Measurements from ENCODE around the gene LRGUK.

The LRGUK gene

GRCh38 chr7:134311807-134312206 lies 184.7 kb downstream of the LRGUK start:
- H3K4me1 ChIP-seq (ENCODE audit: insufficient read depth, low read length, poor library complexity, severe bottlenecking) = peaks cover 30% of the 10 kb centered on the region
- H3K27me3 ChIP-seq (ENCODE audit: insufficient read depth, low read length, poor library complexity, severe bottlenecking) = no peaks in the 10 kb centered on the region
- H3K9me3 ChIP-seq (ENCODE audit: insufficient read depth, low read depth, low read length) = no peaks in the 10 kb centered on the region
- TF ChIP-seq EZH2phosphoT487 (IDR thresholded peaks at IDR 0.05; ENCODE audit: borderline replicate concordance) = no peak
- no peak for TF ChIP-seq CTCF (conservative IDR thresholded peaks at IDR 0.05; ENCODE audit: low read length)
- H2AFZ ChIP-seq (ENCODE audit: low read length) = no peak overlapping the region
- no peaks in the 10 kb centered on the region for H3K36me3 ChIP-seq (ENCODE audit: insufficient read depth, low read length)
- H3K9me2 ChIP-seq (replicated peaks; ENCODE audit: low read depth, low read length) = no peaks in the 10 kb centered on the region
- no peak overlapping the region for H3K9ac ChIP-seq (ENCODE audit: low read depth, low read length, poor library complexity, severe bottlenecking)
- H4K20me1 ChIP-seq (ENCODE audit: insufficient read depth, low read length, poor library complexity, severe bottlenecking) = no peaks in the 10 kb centered on the region
- H3K4me3 ChIP-seq (ENCODE audit: low read length, poor library complexity, severe bottlenecking) = no peak overlapping the region
- H3K79me2 ChIP-seq (ENCODE audit: insufficient read depth, low read length) = peaks cover 17% of the 10 kb centered on the region
- H3K4me2 ChIP-seq (ENCODE audit: low read depth, low read length, poor library complexity, severe bottlenecking) = no peak overlapping the region
- no peaks in the 10 kb centered on the region for H3F3A ChIP-seq (ENCODE audit: low read depth)

- TF ChIP-seq EZH2phosphoT487 (IDR thresholded peaks at IDR 0.05; ENCODE audit: borderline replicate concordance) (no peak), CTCF (conservative IDR thresholded peaks at IDR 0.05; ENCODE audit: low read length) (no peak)
- Histone ChIP-seq H3K36me3 (ENCODE audit: insufficient read depth, low read length) (no peaks in the 10 kb centered on the region), H3K79me2 (ENCODE audit: insufficient read depth, low read length) (peaks cover 17% of the 10 kb centered on the region), H3K9me2 (replicated peaks; ENCODE audit: low read depth, low read length) (no peaks in the 10 kb centered on the region), H2AFZ (ENCODE audit: low read length) (no peak overlapping the region), H3K4me1 (ENCODE audit: insufficient read depth, low read length, poor library complexity, severe bottlenecking) (peaks cover 34% of the 10 kb centered on the region), H3F3A (ENCODE audit: low read depth) (no peaks in the 10 kb centered on the region), H3K4me3 (ENCODE audit: low read length, poor library complexity, severe bottlenecking) (no peak overlapping the region), H4K20me1 (ENCODE audit: insufficient read depth, low read length, poor library complexity, severe bottlenecking) (no peaks in the 10 kb centered on the region), H3K27me3 (ENCODE audit: insufficient read depth, low read length, poor library complexity, severe bottlenecking) (no peaks in the 10 kb centered on the region), H3K4me2 (ENCODE audit: low read depth, low read length, poor library complexity, severe bottlenecking) (no peak overlapping the region), H3K9ac (ENCODE audit: low read depth, low read length, poor library complexity, severe bottlenecking) (no peak overlapping the region), H3K9me3 (ENCODE audit: insufficient read depth, low read depth, low read length) (no peaks in the 10 kb centered on the region)
Measured at GRCh38 chr7:134312717-134313116, 185.6 kb downstream of the LRGUK start.

- Histone ChIP-seq H3K79me2 (ENCODE audit: insufficient read depth, low read length) (peaks cover 17% of the 10 kb centered on the region), H3K9me3 (ENCODE audit: insufficient read depth, low read depth, low read length) (no peaks in the 10 kb centered on the region), H3K27me3 (ENCODE audit: insufficient read depth, low read length, poor library complexity, severe bottlenecking) (no peaks in the 10 kb centered on the region)
Measured at GRCh38 chr7:134313543-134313942, 186.4 kb downstream of the LRGUK start.

More at GRCh38 chr7:134313543-134313942, 186.4 kb downstream of the LRGUK start:
- no peaks in the 10 kb centered on the region for H4K20me1 ChIP-seq (ENCODE audit: insufficient read depth, low read length, poor library complexity, severe bottlenecking)
- no peak overlapping the region for H2AFZ ChIP-seq (ENCODE audit: low read length)
- H3K4me3 ChIP-seq (ENCODE audit: low read length, poor library complexity, severe bottlenecking) = no peak overlapping the region
- H3K4me1 ChIP-seq (ENCODE audit: insufficient read depth, low read length, poor library complexity, severe bottlenecking) = peaks cover 34% of the 10 kb centered on the region
- TF ChIP-seq EZH2phosphoT487 (IDR thresholded peaks at IDR 0.05; ENCODE audit: borderline replicate concordance) (no peak), CTCF (conservative IDR thresholded peaks at IDR 0.05; ENCODE audit: low read length) (no peak)
- no peaks in the 10 kb centered on the region for H3K9me2 ChIP-seq (replicated peaks; ENCODE audit: low read depth, low read length)
- no peak overlapping the region for H3K4me2 ChIP-seq (ENCODE audit: low read depth, low read length, poor library complexity, severe bottlenecking)
- H3F3A ChIP-seq (ENCODE audit: low read depth) = no peaks in the 10 kb centered on the region
- no peaks in the 10 kb centered on the region for H3K36me3 ChIP-seq (ENCODE audit: insufficient read depth, low read length)
- H3K9ac ChIP-seq (ENCODE audit: low read depth, low read length, poor library complexity, severe bottlenecking) = no peak overlapping the region
